CD14-positive monocyte (primary cell): ENCODE measurements around the gene DEAF1. TPM values are rescaled to one million over a fixed set of nuclear protein-coding genes. Genes with fewer than 3 reads are reported as not detected.

Experiments used
- DNase-seq, 3 donors: peaks; one replicate each; pipeline ENCODE4 v3.0.0-alpha.2; 2011 to 2022
- H2AFZ ChIP-seq: 2 replicates; pipeline ENCODE4 v1.6.0; 2012; ENCODE audit warnings: mild to moderate bottlenecking, low read depth, low read length, inconsistent platforms; ENCODE audit not compliant: insufficient read depth, poor library complexity, severe bottlenecking
- H3K27ac ChIP-seq, 2 donors: 1 replicate in 1 of 2; 2 replicates in 1 of 2; pipeline ENCODE4 v1.5.1; 2012 to 2013; ENCODE audit warnings: low read length in 2 of 2, control low read depth in 1 of 2, inconsistent platforms in 1 of 2, low read depth in 1 of 2, mild to moderate bottlenecking in 1 of 2
- H3K27me3 ChIP-seq, 2 donors: one replicate each; pipeline versions ENCODE4 v1.6.0 to v1.6.1; 2011 to 2013; ENCODE audit warnings: low read length in 2 of 2; ENCODE audit not compliant: control insufficient read depth in 2 of 2, insufficient read depth in 2 of 2
- H3K36me3 ChIP-seq, 2 donors: replicated peaks in 1 of 2; 1 replicate in 1 of 2; 2 replicates in 1 of 2; pipeline versions ENCODE4 v1.5.1 to v1.6.1; 2012 to 2013; ENCODE audit warnings: low read length in 2 of 2, control low read depth in 1 of 2, inconsistent platforms in 1 of 2, mild to moderate bottlenecking in 1 of 2; ENCODE audit not compliant: insufficient read depth in 2 of 2, control insufficient read depth in 1 of 2
- H3K4me1 ChIP-seq, 2 donors: 1 replicate in 1 of 2; 2 replicates in 1 of 2; pipeline versions ENCODE4 v1.5.1 to v1.6.1; 2012 to 2013; ENCODE audit warnings: low read length in 2 of 2, control low read depth in 1 of 2, inconsistent platforms in 1 of 2, mild to moderate bottlenecking in 1 of 2, moderate library complexity in 1 of 2; ENCODE audit not compliant: insufficient read depth in 2 of 2, control insufficient read depth in 1 of 2
- H3K4me2 ChIP-seq: replicated peaks from 2 replicates; pipeline ENCODE3; 2012; ENCODE audit warnings: low read length, moderate library complexity, mild to moderate bottlenecking; ENCODE audit not compliant: poor library complexity, severe bottlenecking; ENCODE audit errors: extremely low read depth
- H3K4me3 ChIP-seq, 3 experiments: fragments of 200-600 bp in 1 of 3; sonication (generic) in 1 of 3; replicated peaks in 1 of 3; 1 replicate in 2 of 3; 2 replicates in 1 of 3; pipeline ENCODE4 v1.5.1; 2011 to 2013; ENCODE audit warnings: low read length in 3 of 3, mild to moderate bottlenecking in 3 of 3, control low read depth in 2 of 3, low read depth in 2 of 3, inconsistent platforms in 1 of 3, moderate library complexity in 1 of 3
- H3K79me2 ChIP-seq: 2 replicates; pipeline ENCODE4 v1.6.0; 2012; ENCODE audit warnings: mild to moderate bottlenecking, control low read depth, inconsistent platforms, low read length, moderate library complexity; ENCODE audit not compliant: insufficient read depth
- H3K9ac ChIP-seq: 2 replicates; pipeline ENCODE4 v1.6.0; 2017; ENCODE audit warnings: low read length, mild to moderate bottlenecking; ENCODE audit not compliant: insufficient read depth, poor library complexity, severe bottlenecking
- H3K9me3 ChIP-seq, 2 donors: replicated peaks in 1 of 2; 1 replicate in 1 of 2; 2 replicates in 1 of 2; pipeline versions ENCODE4 v1.5.1 to v1.6.1; 2012 to 2013; ENCODE audit warnings: low read length in 2 of 2, control low read depth in 1 of 2; ENCODE audit not compliant: control insufficient read depth in 1 of 2, insufficient read depth in 1 of 2
- H4K20me1 ChIP-seq: 2 replicates; pipeline ENCODE4 v1.6.0; 2012; ENCODE audit warnings: mild to moderate bottlenecking, low read length, control low read depth, moderate library complexity; ENCODE audit not compliant: insufficient read depth
- H3K27ac Mint-ChIP-seq, 7 donors: one replicate each; pipeline ENCODE4 v1.8.0; 2020; ENCODE audit warnings: mild to moderate bottlenecking in 7 of 7, mixed read lengths in 7 of 7, moderate library complexity in 6 of 7, inconsistent platforms in 2 of 7
- H3K27me3 Mint-ChIP-seq, 3 donors: one replicate each; pipeline ENCODE4 v1.8.0; 2021 to 2022; ENCODE audit warnings: low read depth in 3 of 3, mild to moderate bottlenecking in 3 of 3, mixed read lengths in 3 of 3, moderate library complexity in 3 of 3, inconsistent platforms in 1 of 3
- H3K36me3 Mint-ChIP-seq, 2 donors: one replicate each; pipeline ENCODE4 v1.8.0; 2020; ENCODE audit warnings: mixed read lengths in 2 of 2, inconsistent platforms in 1 of 2, mild to moderate bottlenecking in 1 of 2
- H3K4me1 Mint-ChIP-seq: one replicate; pipeline ENCODE4 v1.8.0; 2020; ENCODE audit warnings: mild to moderate bottlenecking, mixed read lengths
- H3K4me3 Mint-ChIP-seq, 2 donors: one replicate each; pipeline ENCODE4 v1.8.0; 2020; ENCODE audit warnings: mild to moderate bottlenecking in 2 of 2, mixed read lengths in 2 of 2, moderate library complexity in 1 of 2
- H3K9me3 Mint-ChIP-seq, 7 donors: one replicate each; pipeline ENCODE4 v1.8.0; 2020 to 2022; ENCODE audit warnings: mixed read lengths in 7 of 7, mild to moderate bottlenecking in 6 of 7, moderate library complexity in 6 of 7, inconsistent platforms in 2 of 7
- WGBS: methylation state at CpG from one replicate; pipeline ENCODE4 v1.1.5; 2013; ENCODE audit warnings: missing lambda C conversion rate; ENCODE audit not compliant: insufficient coverage; 5-methylcytosine and 5-hydroxymethylcytosine counted together
- intact Hi-C, 2 donors: fragments of 100-400 bp; cut with micrococcal nuclease; formaldehyde crosslinking; loops; one replicate each; pipeline versions ENCODE4 v1.15.0 to v1.15.1; 2023
- polyA plus RNA-seq, 3 donors: library from polyadenylated mRNA; depleted of rRNA in 1 of 3; unstranded in 2 of 3; stranded (reverse) in 1 of 3; fragments of 300-500 nt in 2 of 3; fragments of >200 nt in 1 of 3; fragmentation: Illumina TruSeq in 2 of 3; gene quantifications; 1 replicate in 2 of 3; 2 replicates in 1 of 3; pipeline ENCODE4 v1.2.3, GENCODE V29; 2012 to 2021
- TF ChIP-seq, protein P1 (sequence below): fragments of 200-600 bp; IDR thresholded peaks from one replicate; pipeline ENCODE4 v1.8.0; 2022; ENCODE audit warnings: antibody characterized with exemption, mild to moderate bottlenecking

The DEAF1 gene
- polyA plus RNA-seq, 3 donors: 18.0 to 22.3 (median 22.2) TPM

DNA sequence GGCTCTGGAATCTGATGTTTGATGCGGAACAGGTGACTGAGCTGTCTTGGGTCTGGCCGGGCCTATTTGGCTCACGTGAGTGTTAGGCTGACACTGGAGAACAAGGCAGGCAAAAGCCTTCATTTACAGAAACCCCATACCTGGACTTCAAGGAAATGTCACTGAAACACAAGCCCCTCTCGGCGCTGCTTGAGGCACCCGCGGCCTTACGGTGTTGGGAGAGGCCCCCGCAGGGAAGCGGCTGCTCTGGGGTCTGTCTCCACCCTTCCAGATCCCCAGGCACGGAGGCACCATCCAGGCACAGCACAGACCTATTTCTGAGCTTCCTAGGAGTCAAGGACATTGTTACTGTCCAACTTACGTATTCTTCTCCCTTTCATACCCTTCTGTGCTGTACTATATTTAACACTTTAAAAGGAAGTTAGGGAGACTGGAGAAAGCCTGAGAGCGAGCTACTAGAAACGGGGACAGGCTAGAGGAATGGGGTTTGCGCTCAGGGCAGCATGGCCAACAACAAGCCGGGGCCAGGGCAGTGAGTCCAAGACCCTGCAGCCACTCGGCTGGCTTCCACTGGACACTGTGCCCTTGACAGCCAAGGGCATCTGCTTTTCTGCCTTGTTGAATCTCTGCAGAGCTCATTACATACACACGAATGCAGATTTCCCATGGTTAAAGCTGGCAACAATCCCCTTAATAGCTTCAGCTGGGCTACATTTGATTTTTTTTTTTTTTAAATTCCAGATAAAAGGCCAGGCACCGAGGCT lies 34.2 kb downstream of the DEAF1 start:
- intact Hi-C loops: loop anchor here in 1 of 2 donors (5.0 kb wide), 1 partner anchor 61 kb away; no protein-coding TSS in a partner anchor
- Histone ChIP-seq H3K4me3 (no peak overlapping the region), H3K27me3 (no peaks in the 10 kb centered on the region), H3K27ac (no peak overlapping the region), H2AFZ (no peak overlapping the region), H3K9me3 (no peaks in the 10 kb centered on the region), H3K36me3 (peaks cover 58 to 76% of the 10 kb centered on the region in 2 donors), H3K4me1 (no peaks in the 10 kb centered on the region), H3K9ac (no peak overlapping the region), H4K20me1 (peaks cover 16% of the 10 kb centered on the region), H3K79me2 (peaks cover 5% of the 10 kb centered on the region), H3K4me2 (no peak overlapping the region)
- Mint-ChIP-seq H3K36me3 (peaks cover 44 to 86% of the 10 kb centered on the region in 2 donors), H3K27ac (no peak overlapping the region), H3K27me3 (peaks cover 2 to 5% (median 3%) of the 10 kb centered on the region in 3 donors), H3K4me3 (no peak overlapping the region), H3K4me1 (peaks cover 3% of the 10 kb centered on the region), H3K9me3 (peaks cover 0 to 2% (median 0%) of the 10 kb centered on the region in 7 donors)
- TF ChIP-seq, protein P1, sequence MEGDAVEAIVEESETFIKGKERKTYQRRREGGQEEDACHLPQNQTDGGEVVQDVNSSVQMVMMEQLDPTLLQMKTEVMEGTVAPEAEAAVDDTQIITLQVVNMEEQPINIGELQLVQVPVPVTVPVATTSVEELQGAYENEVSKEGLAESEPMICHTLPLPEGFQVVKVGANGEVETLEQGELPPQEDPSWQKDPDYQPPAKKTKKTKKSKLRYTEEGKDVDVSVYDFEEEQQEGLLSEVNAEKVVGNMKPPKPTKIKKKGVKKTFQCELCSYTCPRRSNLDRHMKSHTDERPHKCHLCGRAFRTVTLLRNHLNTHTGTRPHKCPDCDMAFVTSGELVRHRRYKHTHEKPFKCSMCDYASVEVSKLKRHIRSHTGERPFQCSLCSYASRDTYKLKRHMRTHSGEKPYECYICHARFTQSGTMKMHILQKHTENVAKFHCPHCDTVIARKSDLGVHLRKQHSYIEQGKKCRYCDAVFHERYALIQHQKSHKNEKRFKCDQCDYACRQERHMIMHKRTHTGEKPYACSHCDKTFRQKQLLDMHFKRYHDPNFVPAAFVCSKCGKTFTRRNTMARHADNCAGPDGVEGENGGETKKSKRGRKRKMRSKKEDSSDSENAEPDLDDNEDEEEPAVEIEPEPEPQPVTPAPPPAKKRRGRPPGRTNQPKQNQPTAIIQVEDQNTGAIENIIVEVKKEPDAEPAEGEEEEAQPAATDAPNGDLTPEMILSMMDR: no peak
- 97% methylated on average over 17 of the region's 19 CpGs for WGBS
- no peak for DNase-seq

DNA sequence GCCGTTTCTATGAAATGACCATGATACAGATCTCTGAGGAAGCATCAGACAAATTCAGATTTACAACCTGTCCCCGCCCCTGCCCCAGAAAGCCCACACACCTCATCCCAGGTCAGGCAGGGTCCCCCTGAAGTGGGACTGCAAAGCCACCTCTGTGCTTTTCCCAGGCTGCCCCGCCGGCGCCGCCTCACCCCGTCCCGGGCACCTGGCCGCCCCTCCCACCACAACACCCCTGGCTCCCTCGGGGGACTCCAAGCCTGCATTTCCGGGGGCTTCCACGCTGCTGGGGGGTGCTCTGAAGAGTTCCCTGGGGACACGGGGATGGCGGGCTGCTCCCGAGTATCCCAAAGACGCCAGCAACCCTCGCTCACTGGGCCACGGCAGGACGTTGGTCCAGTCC lies 34.7 kb downstream of the DEAF1 start:
- peaks cover 16% of the 10 kb centered on the region for H4K20me1 ChIP-seq
- H3K4me1 ChIP-seq: no peaks in the 10 kb centered on the region
- no peaks in the 10 kb centered on the region for H3K27me3 ChIP-seq
- H3K27ac ChIP-seq: no peak overlapping the region
- no peaks in the 10 kb centered on the region for H3K79me2 ChIP-seq
- peaks cover 52 to 71% of the 10 kb centered on the region in 2 donors for H3K36me3 ChIP-seq
- no peaks in the 10 kb centered on the region for H3K9me3 ChIP-seq
- WGBS: 99% methylated on average over 15 of the region's 19 CpGs
- H3K27ac Mint-ChIP-seq: no peak overlapping the region
- DNase-seq: no peak
- peaks cover 0 to 2% (median 0%) of the 10 kb centered on the region in 7 donors for H3K9me3 Mint-ChIP-seq
- TF ChIP-seq, protein P1: no peak
- intact Hi-C loops: loop anchor here in 1 of 2 donors (5.0 kb wide), 1 partner anchor 62 kb away; no protein-coding TSS in a partner anchor
- no peak overlapping the region for H3K4me2 ChIP-seq
- no peak overlapping the region for H2AFZ ChIP-seq
- no peak overlapping the region for H3K9ac ChIP-seq
- H3K4me1 Mint-ChIP-seq: no peaks in the 10 kb centered on the region
- H3K27me3 Mint-ChIP-seq: peaks cover 2 to 5% (median 3%) of the 10 kb centered on the region in 3 donors
- H3K4me3 ChIP-seq: no peak overlapping the region
- no peak overlapping the region for H3K4me3 Mint-ChIP-seq
- H3K36me3 Mint-ChIP-seq: peaks cover 42 to 82% of the 10 kb centered on the region in 2 donors
